T-cell (primary cell): ENCODE measurements around the gene CPN1. TPM values are rescaled to one million over a fixed set of nuclear protein-coding genes. Genes with fewer than 3 reads are reported as not detected.

Experiments
- ATAC-seq, 4 experiments: fragments of 200-7000 bp in 3 of 4; fragments of 150-1000 bp in 1 of 4; cut with Tn5 transposase; replicated peaks in 1 of 4; 1 replicate in 3 of 4; 2 replicates in 1 of 4; pipeline ENCODE4 v1.10.0; 2021; ENCODE audit warnings: moderate library complexity in 3 of 4, mild to moderate bottlenecking in 2 of 4, moderate number of reproducible peaks in 1 of 4
- CTCF ChIA-PET, 2 donors: fragments of 300-600 bp; sonication (Branson Sonifier 250); formaldehyde crosslinking; loops; one replicate each; lab custom pipeline; 2022; ENCODE audit warnings: antibody characterized with exemption in 2 of 2; lab: Charles Lee
- POLR2A ChIA-PET, 2 donors: fragments of 300-600 bp; sonication (Branson Sonifier 250); formaldehyde crosslinking; loops; one replicate each; lab custom pipeline; 2022; ENCODE audit warnings: antibody characterized with exemption in 2 of 2; lab: Charles Lee
- DNase-seq, 35 experiments: peaks; one replicate each; pipeline versions ENCODE4 v3.0.0 to v3.0.0-alpha.2; 2013 to 2023
- H3K27ac ChIP-seq: one replicate; pipeline ENCODE4 v1.5.1; 2013; ENCODE audit warnings: low read length
- H3K27me3 ChIP-seq, 2 experiments: replicated peaks in 1 of 2; 1 replicate in 1 of 2; 2 replicates in 1 of 2; pipeline versions ENCODE4 v1.6.1 to v1.7.0; 2013; ENCODE audit warnings: low read length in 1 of 2, mixed read lengths in 1 of 2; ENCODE audit not compliant: control insufficient read depth in 2 of 2, insufficient read depth in 2 of 2; ENCODE audit errors: extremely low read depth in 1 of 2
- H3K36me3 ChIP-seq, 2 donors: 1 replicate in 1 of 2; 2 replicates in 1 of 2; pipeline versions ENCODE4 v1.6.1 to v1.7.0; 2013; ENCODE audit warnings: low read length in 1 of 2; ENCODE audit not compliant: control insufficient read depth in 2 of 2, insufficient read depth in 1 of 2; ENCODE audit errors: extremely low read depth in 1 of 2
- H3K4me1 ChIP-seq, 2 experiments: 1 replicate in 1 of 2; 2 replicates in 1 of 2; pipeline versions ENCODE4 v1.6.1 to v1.7.0; 2013; ENCODE audit warnings: low read length in 2 of 2, mixed read lengths in 1 of 2; ENCODE audit not compliant: insufficient read depth in 2 of 2, control insufficient read depth in 1 of 2; ENCODE audit errors: extremely low read depth in 1 of 2
- H3K4me3 ChIP-seq, 2 donors: 1 replicate in 1 of 2; 2 replicates in 1 of 2; pipeline versions ENCODE4 v1.5.1 to v1.7.0; 2013; ENCODE audit warnings: mild to moderate bottlenecking in 2 of 2, low read length in 1 of 2, moderate library complexity in 1 of 2; ENCODE audit not compliant: control insufficient read depth in 1 of 2; ENCODE audit errors: extremely low read depth in 1 of 2
- H3K9me3 ChIP-seq: 2 replicates; pipeline ENCODE4 v1.7.0; 2013
- H3K27ac Mint-ChIP-seq, 2 donors: one replicate each; pipeline ENCODE4 v1.8.0; 2020 to 2021; ENCODE audit warnings: mild to moderate bottlenecking in 2 of 2, mixed read lengths in 2 of 2
- H3K27me3 Mint-ChIP-seq, 2 donors: one replicate each; pipeline ENCODE4 v1.8.0; 2021 to 2022; ENCODE audit warnings: mixed read lengths in 2 of 2
- H3K36me3 Mint-ChIP-seq: one replicate; pipeline ENCODE4 v1.8.0; 2021; ENCODE audit warnings: mixed read lengths
- H3K4me1 Mint-ChIP-seq, 3 donors: one replicate each; pipeline ENCODE4 v1.8.0; 2020 to 2022; ENCODE audit warnings: mixed read lengths in 3 of 3, mild to moderate bottlenecking in 1 of 3
- H3K4me3 Mint-ChIP-seq, 3 donors: one replicate each; pipeline ENCODE4 v1.8.0; 2020 to 2022; ENCODE audit warnings: mild to moderate bottlenecking in 3 of 3, mixed read lengths in 3 of 3, moderate library complexity in 3 of 3
- H3K9me3 Mint-ChIP-seq, 3 donors: one replicate each; pipeline ENCODE4 v1.8.0; 2020 to 2022; ENCODE audit warnings: mixed read lengths in 3 of 3
- WGBS: methylation state at CpG from one replicate; pipeline ENCODE4 v1.1.5; 2013; ENCODE audit warnings: missing lambda C conversion rate; ENCODE audit not compliant: insufficient coverage; 5-methylcytosine and 5-hydroxymethylcytosine counted together
- total RNA-seq, 35 experiments: library from RNA in 6 of 35; stranded (reverse) in 6 of 35; fragments of 120-200 nt in 1 of 35; gene quantifications; one replicate each; pipeline versions ENCODE4 v1.2.1 to v1.2.4 and lab custom pipeline; 2013 to 2026

The CPN1 gene
- total RNA-seq, 5 donors from 2014 or later (not counting 1 experiment from before 2014, with no cell fraction given) = not detected

DNA sequence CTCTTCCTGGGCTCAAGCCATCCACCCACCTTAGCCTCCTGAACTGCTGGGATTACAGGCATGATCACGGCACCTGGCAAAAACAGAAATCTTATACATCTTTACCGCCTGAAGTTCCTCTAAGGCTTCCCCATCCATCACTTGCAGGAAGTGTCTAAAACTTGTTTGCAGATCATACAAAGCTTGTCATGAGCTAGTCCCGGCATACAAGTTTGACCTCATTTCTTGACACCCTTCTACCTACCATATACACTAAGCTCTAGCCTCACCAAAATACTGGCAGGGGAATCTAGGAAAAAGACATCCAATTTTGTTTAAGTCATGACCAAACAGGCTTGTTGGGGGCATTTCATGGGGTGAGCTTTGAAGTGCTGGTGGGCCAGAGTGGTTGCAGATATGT, 86.4 kb downstream of the CPN1 start:
- Mint-ChIP-seq H3K4me3 (peak overlapping the region in 1 of 3 donors; percentile 30), H3K9me3 (no peaks in the 10 kb centered on the region), H3K36me3 (peaks cover 15% of the 10 kb centered on the region), H3K27ac (no peak overlapping the region), H3K4me1 (peaks cover 17 to 25% (median 19%) of the 10 kb centered on the region in 3 donors), H3K27me3 (no peaks in the 10 kb centered on the region)
- H3K9me3 ChIP-seq = no peaks in the 10 kb centered on the region
- H3K27ac ChIP-seq = no peak overlapping the region
- H3K4me1 ChIP-seq = peaks cover 10% of the 10 kb centered on the region in 2 experiments
- ChIA-PET POLR2A (interaction anchor here in 1 of 2 donors (0.6 kb wide), 1 partner anchor 44 kb away, joined by 3 read pairs; no protein-coding TSS in a partner anchor), CTCF (interaction anchor here in 1 of 2 donors (1.1 kb wide), 1 partner anchor 12 kb away, joined by 3 read pairs; no protein-coding TSS in a partner anchor)
- DNase-seq = no peak
- 67% methylated on average over 2 of the region's 3 CpGs for WGBS
- H3K27me3 ChIP-seq = no peaks in the 10 kb centered on the region
- H3K36me3 ChIP-seq = no peaks in the 10 kb centered on the region
- H3K4me3 ChIP-seq = no peak overlapping the region
- no peak for ATAC-seq

DNA sequence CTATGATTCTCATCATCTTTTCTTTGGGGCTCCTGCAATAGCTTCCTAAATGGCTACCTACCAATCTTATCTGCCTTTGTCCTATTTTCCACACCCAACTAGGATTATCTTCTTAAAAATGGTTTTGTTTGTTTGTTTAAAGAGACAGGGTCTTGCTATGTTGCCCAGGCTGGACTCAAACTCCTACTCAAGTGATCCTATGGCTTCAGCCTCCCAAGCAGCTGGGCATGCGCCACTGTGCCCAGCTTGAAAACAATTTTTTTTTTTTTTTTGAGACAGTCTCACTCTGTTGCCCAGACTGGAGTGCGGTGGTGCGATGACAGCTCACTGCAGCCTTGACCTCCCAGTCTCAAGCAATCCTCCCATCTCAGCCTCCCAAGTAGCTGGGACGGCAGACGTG, 86.9 kb downstream of the CPN1 start:
- H3K9me3 ChIP-seq = no peaks in the 10 kb centered on the region
- no peak overlapping the region for H3K27ac ChIP-seq
- DNase-seq = no peak
- Mint-ChIP-seq H3K9me3 (no peaks in the 10 kb centered on the region), H3K4me1 (peaks cover 17 to 25% (median 19%) of the 10 kb centered on the region in 3 donors), H3K4me3 (peak overlapping the region in 1 of 3 donors; percentile 30), H3K36me3 (peaks cover 12% of the 10 kb centered on the region), H3K27ac (peak overlapping the region in 1 of 2 donors; percentile 62), H3K27me3 (no peaks in the 10 kb centered on the region)
- no peaks in the 10 kb centered on the region for H3K27me3 ChIP-seq
- 100% methylated on average over 2 of the region's 5 CpGs for WGBS
- peaks cover 10% of the 10 kb centered on the region in 2 experiments for H3K4me1 ChIP-seq
- no peak overlapping the region for H3K4me3 ChIP-seq
- ChIA-PET CTCF (interaction anchor here in 1 of 2 donors (0.6 to 1.4 kb wide), 3 partner anchors 13 to 52 kb away, joined by 3 read pairs; partner anchors contain the start of gene DNMBP), POLR2A (interaction anchor here in 1 of 2 donors (0.6 kb wide), 2 partner anchors 15 to 44 kb away, joined by 3 to 7 read pairs; no protein-coding TSS in a partner anchor)
- no peak for ATAC-seq
- no peaks in the 10 kb centered on the region for H3K36me3 ChIP-seq

GRCh38 chr10:99993701-99994689, 87.7 kb downstream of the CPN1 start:
- no peaks in the 10 kb centered on the region for H3K9me3 ChIP-seq
- peak; percentile 75 to 97 (median 92) for ATAC-seq
- Mint-ChIP-seq H3K27ac (peak overlapping the region; percentile 62 to 76), H3K36me3 (peaks cover 9% of the 10 kb centered on the region), H3K9me3 (no peaks in the 10 kb centered on the region), H3K4me1 (peaks cover 17 to 25% (median 19%) of the 10 kb centered on the region in 3 donors), H3K27me3 (no peaks in the 10 kb centered on the region), H3K4me3 (peak overlapping the region; percentile 30 to 54 (median 49))
- no peaks in the 10 kb centered on the region for H3K27me3 ChIP-seq
- peak in 34 of 35 experiments; percentile 22 to 75 (median 48) for DNase-seq
- no peaks in the 10 kb centered on the region for H3K36me3 ChIP-seq
- no peak overlapping the region for H3K27ac ChIP-seq
- WGBS = 100% methylated on average over 1 of the region's 8 CpGs
- ChIA-PET CTCF (interaction anchor here in 1 of 2 donors (0.6 to 1.4 kb wide), 2 partner anchors 15 to 53 kb away, joined by 3 read pairs; partner anchors contain the start of gene DNMBP), POLR2A (interaction anchor here in 1 of 2 donors (0.6 kb wide), 1 partner anchor 15 kb away, joined by 7 read pairs; no protein-coding TSS in a partner anchor)
- H3K4me1 ChIP-seq = peaks cover 10% of the 10 kb centered on the region in 2 experiments
- no peak overlapping the region for H3K4me3 ChIP-seq

Other genes with a start within 250 kb of the CPN1 start
- gene DNMBP, start 71.9 kb downstream of the CPN1 start, total RNA-seq = 1 to 10 TPM; 4.4 to 5.8 (median 4.6) TPM
- gene ERLIN1, start 104.2 kb upstream of the CPN1 start, total RNA-seq = 10 to 100 TPM in 2 of 5 donors, 1 to 10 TPM in 3; 4.1 to 11.6 (median 8.9) TPM
- 10 to 100 TPM; 16.5 to 18.7 (median 17.2) TPM for gene CHUK, start 147.7 kb upstream of the CPN1 start, total RNA-seq
- 10 to 100 TPM; 37.2 to 43.9 (median 39.2) TPM for gene CWF19L1, start 185.8 kb upstream of the CPN1 start, total RNA-seq
- 10 to 100 TPM; 30.2 to 44.1 (median 38.0) TPM for gene BLOC1S2, start 204.8 kb upstream of the CPN1 start, total RNA-seq
- gene PKD2L1, start 248.4 kb upstream of the CPN1 start, total RNA-seq = not detected